Vagina (tissue), 2 donors: ENCODE results near the gene ATP7A.
"Not testable (repeated sequence)": the region's sequence is repeated elsewhere in the genome, so short reads cannot be mapped to it uniquely, and the experiment has no call there.

Experiments used
- POLR2A ChIP-seq, 2 donors: fragments of 450-650 bp; IDR thresholded peaks; one replicate each; pipeline ENCODE4 v1.6.1; 2017; ENCODE audit warnings: antibody characterized with exemption in 2 of 2, mild to moderate bottlenecking in 2 of 2, moderate library complexity in 2 of 2
- TF ChIP-seq, protein P1 (sequence below), 3 experiments: fragments of 450-650 bp in 2 of 3; fragments of 200-600 bp in 1 of 3; sonication (generic) in 1 of 3; IDR thresholded peaks; one replicate each; pipeline ENCODE4 v1.5.1; 2017 to 2019; ENCODE audit warnings: antibody characterized with exemption in 3 of 3, mild to moderate bottlenecking in 2 of 3, moderate library complexity in 2 of 3

DNA sequence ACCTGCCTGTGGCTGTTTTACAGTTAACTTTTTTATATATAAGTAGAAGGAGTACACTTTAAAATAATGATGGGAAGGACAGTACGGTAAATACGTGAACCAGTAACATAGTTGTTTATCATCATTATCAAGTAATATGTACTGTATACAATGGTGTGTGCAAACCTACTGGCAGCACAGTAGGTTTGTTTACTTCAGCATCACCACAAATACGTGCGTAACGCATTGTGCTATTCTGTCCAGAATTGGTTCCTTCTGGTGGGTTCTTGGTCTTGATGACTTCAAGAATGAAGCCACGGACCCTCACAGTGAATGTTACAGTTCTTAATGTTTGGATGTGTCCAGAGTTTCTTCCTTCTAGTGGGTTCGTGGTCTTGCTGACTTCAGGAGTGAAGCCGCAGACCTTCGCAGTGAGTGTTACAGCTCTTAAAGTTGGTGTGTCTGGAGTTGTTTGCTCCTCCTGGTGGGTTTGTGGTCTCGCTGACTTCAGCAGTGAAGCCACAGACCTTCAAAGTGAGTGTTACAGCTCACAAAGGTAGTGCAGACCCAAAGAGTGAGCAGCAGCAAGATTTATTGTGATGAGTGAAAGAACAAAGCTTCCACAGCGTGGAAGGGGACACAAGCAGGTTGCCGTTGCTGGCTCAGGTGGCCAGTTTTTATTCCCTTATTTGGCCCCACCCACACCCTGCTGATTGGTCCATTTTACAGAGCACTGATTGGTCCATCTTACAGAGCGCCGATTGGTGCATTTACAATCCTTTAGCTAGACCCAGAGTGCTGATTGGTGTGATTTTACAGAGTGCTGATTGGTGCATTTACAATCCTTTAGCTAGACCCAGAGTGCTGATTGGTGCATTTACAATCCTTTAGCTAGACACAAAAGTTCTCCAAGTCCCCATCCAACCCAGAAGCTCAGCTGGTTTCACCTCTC lies 162.9 kb downstream of the ATP7A start:
- TF ChIP-seq, protein P1, sequence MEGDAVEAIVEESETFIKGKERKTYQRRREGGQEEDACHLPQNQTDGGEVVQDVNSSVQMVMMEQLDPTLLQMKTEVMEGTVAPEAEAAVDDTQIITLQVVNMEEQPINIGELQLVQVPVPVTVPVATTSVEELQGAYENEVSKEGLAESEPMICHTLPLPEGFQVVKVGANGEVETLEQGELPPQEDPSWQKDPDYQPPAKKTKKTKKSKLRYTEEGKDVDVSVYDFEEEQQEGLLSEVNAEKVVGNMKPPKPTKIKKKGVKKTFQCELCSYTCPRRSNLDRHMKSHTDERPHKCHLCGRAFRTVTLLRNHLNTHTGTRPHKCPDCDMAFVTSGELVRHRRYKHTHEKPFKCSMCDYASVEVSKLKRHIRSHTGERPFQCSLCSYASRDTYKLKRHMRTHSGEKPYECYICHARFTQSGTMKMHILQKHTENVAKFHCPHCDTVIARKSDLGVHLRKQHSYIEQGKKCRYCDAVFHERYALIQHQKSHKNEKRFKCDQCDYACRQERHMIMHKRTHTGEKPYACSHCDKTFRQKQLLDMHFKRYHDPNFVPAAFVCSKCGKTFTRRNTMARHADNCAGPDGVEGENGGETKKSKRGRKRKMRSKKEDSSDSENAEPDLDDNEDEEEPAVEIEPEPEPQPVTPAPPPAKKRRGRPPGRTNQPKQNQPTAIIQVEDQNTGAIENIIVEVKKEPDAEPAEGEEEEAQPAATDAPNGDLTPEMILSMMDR (IDR thresholded peaks at IDR 0.05), result not testable (repeated sequence)
- TF ChIP-seq POLR2A (IDR thresholded peaks at IDR 0.05), result not testable (repeated sequence)
